GM19043 (cell line): ENCODE data around the gene TMEM80.
"Not testable (repeated sequence)": the region's sequence is repeated elsewhere in the genome, so short reads cannot be mapped to it uniquely, and the experiment has no call there.

Source experiments
- ATAC-seq: cut with Tn5 transposase; IDR thresholded peaks from one replicate; pipeline ENCODE4 v1.9.1; 2021; ENCODE audit warnings: low read depth; ENCODE audit not compliant: unreplicated experiment

TMEM80 gene

GRCh38 chr11:695538-696248, at the start of gene TMEM80:
TSS of gene TMEM80 (plus strand) at chr11:695816. CDS start at chr11:695828, 12 bp downstream.
- peak; percentile 59 for ATAC-seq

- ATAC-seq, result no peak
Measured at GRCh38 chr11:646214-646613, 49.4 kb upstream of the TMEM80 start.

- not testable (repeated sequence) for ATAC-seq
Measured at GRCh38 chr11:647672-648158, 47.9 kb upstream of the TMEM80 start.

GRCh38 chr11:650482-650881, 45.1 kb upstream of the TMEM80 start:
- no peak for ATAC-seq

- not testable (repeated sequence) for ATAC-seq
Measured at GRCh38 chr11:653136-653535, 42.5 kb upstream of the TMEM80 start.

GRCh38 chr11:653837-654236, 41.8 kb upstream of the TMEM80 start:
- no peak for ATAC-seq

- not testable (repeated sequence) for ATAC-seq
Measured at GRCh38 chr11:654444-654843, 41.2 kb upstream of the TMEM80 start.

GRCh38 chr11:655036-655726, 40.4 kb upstream of the TMEM80 start:
- no peak for ATAC-seq

GRCh38 chr11:656426-656825, 39.2 kb upstream of the TMEM80 start:
- no peak for ATAC-seq

- no peak for ATAC-seq
Measured at GRCh38 chr11:656866-657265, 38.8 kb upstream of the TMEM80 start.

GRCh38 chr11:657691-658126, 37.9 kb upstream of the TMEM80 start:
- no peak for ATAC-seq

GRCh38 chr11:659532-660085, 36.0 kb upstream of the TMEM80 start:
- no peak for ATAC-seq

GRCh38 chr11:660281-660680, 35.3 kb upstream of the TMEM80 start:
- no peak for ATAC-seq

GRCh38 chr11:660681-661444, 34.8 kb upstream of the TMEM80 start:
- no peak for ATAC-seq

GRCh38 chr11:662689-663274, 32.8 kb upstream of the TMEM80 start:
- no peak for ATAC-seq

GRCh38 chr11:665062-665703, 30.4 kb upstream of the TMEM80 start:
- ATAC-seq, result no peak

- ATAC-seq, result no peak
Measured at GRCh38 chr11:665704-666281, 29.8 kb upstream of the TMEM80 start.

GRCh38 chr11:673866-674265, 21.8 kb upstream of the TMEM80 start:
- no peak for ATAC-seq

GRCh38 chr11:674406-674805, 21.2 kb upstream of the TMEM80 start:
- no peak for ATAC-seq

GRCh38 chr11:678297-678696, 17.3 kb upstream of the TMEM80 start:
- ATAC-seq, result no peak
